OCI-LY3 (cell line): ENCODE data around the gene ZC3H12C.

Experiments used
- H2AFZ ChIP-seq: fragments of 200-600, 300-600 bp; shearing (Covaris generic); 2 replicates; pipeline ENCODE4 v1.6.0; 2014; ENCODE audit warnings: antibody characterized with exemption, low read depth, low read length
- H3K27ac ChIP-seq: fragments of 200-600, 300-600 bp; sonication (generic); 2 replicates; pipeline ENCODE4 v1.5.1; 2014; ENCODE audit warnings: mild to moderate bottlenecking, low read length, moderate library complexity, mixed read lengths
- H3K27me3 ChIP-seq: fragments of 200-600, 300-600 bp; sonication (generic); 2 replicates; pipeline ENCODE4 v1.6.1; 2014; ENCODE audit warnings: low read depth, low read length, mixed read lengths
- H3K36me3 ChIP-seq: fragments of 200-600, 300-600 bp; sonication (generic); replicated peaks from 2 replicates; pipeline ENCODE3; 2014; ENCODE audit warnings: low read depth, low read length, mixed read lengths
- H3K4me1 ChIP-seq: fragments of 300-600, 200-600 bp; sonication (generic); 2 replicates; pipeline ENCODE4 v1.6.1; 2014; ENCODE audit warnings: low read length, mixed read lengths
- H3K4me2 ChIP-seq: fragments of 200-600, 300-600 bp; sonication (generic); 2 replicates; pipeline ENCODE4 v1.6.1; 2014; ENCODE audit warnings: low read length, mixed read lengths
- H3K4me3 ChIP-seq: fragments of 300-600, 200-600 bp; sonication (generic); 2 replicates; pipeline ENCODE4 v1.5.1; 2014; ENCODE audit warnings: antibody characterized with exemption, mild to moderate bottlenecking, low read length, moderate library complexity
- H3K79me2 ChIP-seq: fragments of 300-600, 200-600 bp; shearing (Covaris generic); 2 replicates; pipeline ENCODE4 v1.6.1; 2014; ENCODE audit warnings: mild to moderate bottlenecking, low read length, mixed read lengths
- H3K9ac ChIP-seq: fragments of 300-600, 200-600 bp; shearing (Covaris generic); 2 replicates; pipeline ENCODE4 v1.6.0; 2014; ENCODE audit warnings: mild to moderate bottlenecking, low read length, moderate library complexity
- H3K9me3 ChIP-seq: fragments of 200-600, 300-600 bp; shearing (Covaris generic); 2 replicates; pipeline ENCODE4 v1.6.1; 2014; ENCODE audit warnings: low read length, mixed read lengths; ENCODE audit not compliant: insufficient read depth
- H4K20me1 ChIP-seq: fragments of 200-600, 300-600 bp; sonication (generic); 2 replicates; pipeline ENCODE4 v1.6.1; 2016; ENCODE audit warnings: low read length, mixed read lengths; ENCODE audit not compliant: insufficient read depth
- EZH2phosphoT487 ChIP-seq: fragments of 200-600 bp; shearing (Covaris generic); IDR thresholded peaks from 2 replicates; pipeline ENCODE4 v1.6.1; 2018; ENCODE audit warnings: antibody characterized with exemption, mixed run types, low read depth
- TF ChIP-seq, protein P1 (sequence below): fragments of 200-600, 300-600 bp; sonication (generic); IDR thresholded peaks from 2 replicates; pipeline ENCODE4 v1.5.1; 2014; ENCODE audit warnings: antibody characterized with exemption, low read length, low read depth

Gene ZC3H12C

DNA sequence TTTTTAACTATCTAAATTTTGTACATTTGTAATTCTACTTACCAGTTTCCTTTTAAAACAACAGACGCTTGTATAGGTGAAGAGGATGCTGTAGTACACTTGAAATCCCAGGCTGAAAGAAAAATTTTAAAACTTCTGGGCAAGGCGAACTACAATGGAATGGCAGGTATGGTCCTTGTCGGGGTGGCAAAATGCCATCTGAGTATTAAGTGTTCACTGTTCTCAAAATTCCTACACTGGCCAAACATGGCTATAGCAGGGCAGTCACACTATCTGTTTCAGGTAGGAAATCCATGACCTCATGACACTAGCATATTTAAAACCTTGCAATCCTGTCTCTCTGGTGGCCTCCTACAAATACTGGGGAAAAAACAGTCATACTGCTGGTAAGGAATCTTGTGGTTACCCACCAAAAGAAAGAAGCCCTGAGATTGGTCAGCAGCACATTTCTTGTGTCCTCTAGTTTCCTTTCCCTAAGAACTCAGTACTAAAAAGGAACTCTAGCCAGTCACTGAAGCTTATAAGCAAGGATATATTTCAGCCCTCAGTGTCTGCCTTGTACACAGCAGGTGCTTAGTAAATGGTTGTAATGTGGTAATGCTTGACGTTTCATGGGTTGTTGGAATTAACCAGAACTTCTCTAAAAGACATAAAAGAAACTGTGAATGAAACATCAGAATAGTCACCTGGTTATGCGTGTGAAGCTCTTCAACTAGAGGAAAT lies 5.2 kb upstream of the ZC3H12C start:
- Histone ChIP-seq H3K4me1 (peaks cover 51% of the 10 kb centered on the region), H3K4me2 (peak overlapping the region; percentile 15; the same call in 1 of the 2 replicates), H3K9me3 (no peaks in the 10 kb centered on the region), H3K27me3 (peaks cover 48% of the 10 kb centered on the region), H3K36me3 (no peaks in the 10 kb centered on the region), H3K9ac (no peak overlapping the region), H4K20me1 (no peaks in the 10 kb centered on the region), H2AFZ (no peak overlapping the region), H3K4me3 (no peak overlapping the region), H3K27ac (no peak overlapping the region), H3K79me2 (no peaks in the 10 kb centered on the region; the same call in 1 of the 2 replicates)
- TF ChIP-seq EZH2phosphoT487: no peak
- TF ChIP-seq, protein P1, sequence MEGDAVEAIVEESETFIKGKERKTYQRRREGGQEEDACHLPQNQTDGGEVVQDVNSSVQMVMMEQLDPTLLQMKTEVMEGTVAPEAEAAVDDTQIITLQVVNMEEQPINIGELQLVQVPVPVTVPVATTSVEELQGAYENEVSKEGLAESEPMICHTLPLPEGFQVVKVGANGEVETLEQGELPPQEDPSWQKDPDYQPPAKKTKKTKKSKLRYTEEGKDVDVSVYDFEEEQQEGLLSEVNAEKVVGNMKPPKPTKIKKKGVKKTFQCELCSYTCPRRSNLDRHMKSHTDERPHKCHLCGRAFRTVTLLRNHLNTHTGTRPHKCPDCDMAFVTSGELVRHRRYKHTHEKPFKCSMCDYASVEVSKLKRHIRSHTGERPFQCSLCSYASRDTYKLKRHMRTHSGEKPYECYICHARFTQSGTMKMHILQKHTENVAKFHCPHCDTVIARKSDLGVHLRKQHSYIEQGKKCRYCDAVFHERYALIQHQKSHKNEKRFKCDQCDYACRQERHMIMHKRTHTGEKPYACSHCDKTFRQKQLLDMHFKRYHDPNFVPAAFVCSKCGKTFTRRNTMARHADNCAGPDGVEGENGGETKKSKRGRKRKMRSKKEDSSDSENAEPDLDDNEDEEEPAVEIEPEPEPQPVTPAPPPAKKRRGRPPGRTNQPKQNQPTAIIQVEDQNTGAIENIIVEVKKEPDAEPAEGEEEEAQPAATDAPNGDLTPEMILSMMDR: no peak

DNA sequence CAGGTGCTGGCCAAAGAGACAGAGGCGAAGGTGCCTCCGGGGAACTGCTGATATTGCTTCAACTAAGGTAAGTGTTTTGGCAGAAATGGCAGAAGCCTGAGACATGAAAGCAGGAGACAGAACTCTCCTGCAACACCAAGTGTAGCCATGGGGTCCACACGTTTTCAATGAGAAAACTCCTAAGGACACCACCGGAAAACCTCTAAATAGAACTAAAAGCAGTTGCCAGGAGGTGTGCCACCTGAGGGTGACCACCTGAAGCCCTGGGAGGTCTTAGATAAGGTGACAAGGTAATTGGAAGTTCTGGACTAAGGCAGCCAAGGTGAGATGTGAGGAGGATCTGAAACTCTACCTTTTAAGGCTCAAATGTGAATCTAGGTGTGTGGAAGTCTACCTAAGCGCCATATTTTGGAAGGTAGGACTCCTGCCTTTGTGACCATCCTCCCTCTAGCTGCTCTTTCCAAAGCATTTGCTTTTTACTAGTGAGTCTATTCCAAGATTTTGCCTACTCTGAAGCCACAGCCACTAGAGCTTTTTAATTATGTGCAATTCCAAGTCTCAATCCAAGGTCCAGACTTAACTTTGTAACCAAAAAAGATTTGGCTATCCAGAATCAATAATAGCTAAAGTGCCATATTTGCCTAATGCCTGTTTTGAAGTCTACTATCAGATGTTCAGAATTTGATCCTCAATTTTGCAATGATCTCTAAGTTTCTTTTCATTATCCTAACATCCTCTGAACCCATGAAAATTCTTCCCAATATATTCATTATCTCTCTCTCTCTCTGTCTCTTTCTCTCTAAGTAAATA lies 4.5 kb upstream of the ZC3H12C start:
- TF ChIP-seq, protein P1: no peak
- TF ChIP-seq EZH2phosphoT487: no peak
- H3K4me2 ChIP-seq: peak overlapping the region; percentile 15; the same call in 1 of the 2 replicates
- H2AFZ ChIP-seq: no peak overlapping the region
- H3K9me3 ChIP-seq: no peaks in the 10 kb centered on the region
- no peak overlapping the region for H3K27ac ChIP-seq
- H3K36me3 ChIP-seq: no peaks in the 10 kb centered on the region
- H3K4me1 ChIP-seq: peaks cover 51% of the 10 kb centered on the region
- H3K9ac ChIP-seq: no peak overlapping the region
- peaks cover 48% of the 10 kb centered on the region for H3K27me3 ChIP-seq
- no peak overlapping the region for H3K4me3 ChIP-seq
- H3K79me2 ChIP-seq: peaks cover 4% of the 10 kb centered on the region
- H4K20me1 ChIP-seq: no peaks in the 10 kb centered on the region

DNA sequence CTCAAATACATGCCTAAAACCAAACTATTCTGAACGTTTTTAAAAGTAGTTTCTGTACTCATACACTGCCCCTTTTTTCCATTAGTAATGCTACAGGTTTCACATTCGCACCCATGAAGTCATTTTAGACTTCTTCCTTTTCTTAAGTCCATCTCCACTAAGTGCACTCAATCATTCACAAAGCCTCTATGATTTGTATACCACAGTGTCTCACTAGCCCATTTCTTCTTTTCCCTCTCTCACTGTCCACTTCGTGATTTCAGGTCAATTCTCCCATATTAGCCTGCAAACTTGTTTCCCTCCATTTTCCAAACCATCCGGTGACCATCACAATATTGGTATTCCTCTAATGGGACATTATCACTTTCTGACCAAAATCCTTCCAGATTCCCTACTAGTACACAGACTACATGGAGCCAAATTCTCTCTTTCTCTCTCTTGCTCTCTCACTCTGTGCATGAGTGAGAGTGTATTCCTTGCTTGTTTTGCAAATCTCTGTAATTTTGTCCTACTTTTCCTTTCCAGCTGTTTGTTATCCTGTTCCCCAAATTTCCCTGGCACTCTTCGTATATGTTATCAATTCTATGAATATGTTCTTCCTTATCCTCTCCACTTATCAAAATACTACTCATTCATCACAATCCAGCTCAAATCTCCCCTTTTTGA lies 3.4 kb upstream of the ZC3H12C start:
- TF ChIP-seq, protein P1: no peak
- no peak for TF ChIP-seq EZH2phosphoT487
- Histone ChIP-seq H3K9ac (no peak overlapping the region), H3K36me3 (no peaks in the 10 kb centered on the region), H3K79me2 (peaks cover 14% of the 10 kb centered on the region), H3K4me3 (no peak overlapping the region), H3K4me1 (peaks cover 58% of the 10 kb centered on the region), H3K27me3 (peaks cover 52% of the 10 kb centered on the region), H3K9me3 (no peaks in the 10 kb centered on the region), H2AFZ (no peak overlapping the region), H4K20me1 (peaks cover 5% of the 10 kb centered on the region; the same call in 1 of the 2 replicates), H3K27ac (no peak overlapping the region), H3K4me2 (peak overlapping the region; percentile 11)
